ENCODE measurements around the gene CDKN1C.

CDKN1C gene

DNA sequence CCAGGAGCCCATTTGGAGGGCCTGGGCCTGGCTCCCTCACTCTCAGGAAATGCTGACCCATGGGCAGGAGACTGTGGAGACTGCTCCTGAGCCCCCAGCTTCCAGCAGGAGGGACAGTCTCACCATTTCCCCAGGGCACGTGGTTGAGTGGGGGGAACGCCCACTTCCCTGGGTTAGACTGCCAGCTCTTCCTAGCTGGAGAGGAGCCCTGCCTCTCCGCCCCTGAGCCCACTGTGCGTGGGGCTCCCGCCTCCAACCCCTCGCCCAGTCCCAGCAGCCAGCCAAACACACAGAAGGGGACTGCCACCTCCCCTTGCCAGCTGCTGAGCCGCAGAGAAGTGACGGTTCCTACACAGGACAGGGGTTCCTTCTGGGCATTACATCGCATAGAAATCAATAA, 37.1 kb downstream of the CDKN1C start:
- no peak for DNase-seq (ENCODE audit: low read depth)
- TF ChIP-seq, protein P1, sequence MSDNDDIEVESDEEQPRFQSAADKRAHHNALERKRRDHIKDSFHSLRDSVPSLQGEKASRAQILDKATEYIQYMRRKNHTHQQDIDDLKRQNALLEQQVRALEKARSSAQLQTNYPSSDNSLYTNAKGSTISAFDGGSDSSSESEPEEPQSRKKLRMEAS (IDR thresholded peaks at IDR 0.05; ENCODE audit: low read depth, low read length) = no peak
- TF ChIP-seq MYC (IDR thresholded peaks at IDR 0.05; ENCODE audit: low read depth, low read length) (no peak), POLR2A (IDR thresholded peaks at IDR 0.05; ENCODE audit: extremely low read depth, insufficient read length) (no peak)
- TF ChIP-seq, protein P2, sequence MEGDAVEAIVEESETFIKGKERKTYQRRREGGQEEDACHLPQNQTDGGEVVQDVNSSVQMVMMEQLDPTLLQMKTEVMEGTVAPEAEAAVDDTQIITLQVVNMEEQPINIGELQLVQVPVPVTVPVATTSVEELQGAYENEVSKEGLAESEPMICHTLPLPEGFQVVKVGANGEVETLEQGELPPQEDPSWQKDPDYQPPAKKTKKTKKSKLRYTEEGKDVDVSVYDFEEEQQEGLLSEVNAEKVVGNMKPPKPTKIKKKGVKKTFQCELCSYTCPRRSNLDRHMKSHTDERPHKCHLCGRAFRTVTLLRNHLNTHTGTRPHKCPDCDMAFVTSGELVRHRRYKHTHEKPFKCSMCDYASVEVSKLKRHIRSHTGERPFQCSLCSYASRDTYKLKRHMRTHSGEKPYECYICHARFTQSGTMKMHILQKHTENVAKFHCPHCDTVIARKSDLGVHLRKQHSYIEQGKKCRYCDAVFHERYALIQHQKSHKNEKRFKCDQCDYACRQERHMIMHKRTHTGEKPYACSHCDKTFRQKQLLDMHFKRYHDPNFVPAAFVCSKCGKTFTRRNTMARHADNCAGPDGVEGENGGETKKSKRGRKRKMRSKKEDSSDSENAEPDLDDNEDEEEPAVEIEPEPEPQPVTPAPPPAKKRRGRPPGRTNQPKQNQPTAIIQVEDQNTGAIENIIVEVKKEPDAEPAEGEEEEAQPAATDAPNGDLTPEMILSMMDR (IDR thresholded peaks at IDR 0.05; ENCODE audit: low read depth, low read length) = no peak
- no peak overlapping the region for H3K4me3 ChIP-seq (ENCODE audit: low read depth, low read length)

DNA sequence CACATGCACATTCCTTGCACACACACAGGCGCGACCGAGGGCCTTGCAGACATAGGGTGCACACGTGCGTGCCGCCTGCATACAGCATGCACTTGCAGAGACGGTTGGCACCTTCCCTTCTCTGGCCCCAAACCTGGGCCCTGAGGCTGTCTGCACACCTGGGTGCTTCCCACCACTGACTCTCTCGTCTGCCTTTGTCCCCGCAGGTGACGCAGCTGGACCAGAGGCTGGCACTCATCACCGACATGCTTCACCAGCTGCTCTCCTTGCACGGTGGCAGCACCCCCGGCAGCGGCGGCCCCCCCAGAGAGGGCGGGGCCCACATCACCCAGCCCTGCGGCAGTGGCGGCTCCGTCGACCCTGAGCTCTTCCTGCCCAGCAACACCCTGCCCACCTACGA, 38.0 kb downstream of the CDKN1C start:
- DNase-seq (ENCODE audit: low read depth) = no peak
- TF ChIP-seq MYC (IDR thresholded peaks at IDR 0.05; ENCODE audit: low read depth, low read length) = no peak
- TF ChIP-seq, protein P1 (IDR thresholded peaks at IDR 0.05; ENCODE audit: low read depth, low read length) = no peak
- no peak for TF ChIP-seq POLR2A (IDR thresholded peaks at IDR 0.05; ENCODE audit: extremely low read depth, insufficient read length)
- TF ChIP-seq, protein P2 (IDR thresholded peaks at IDR 0.05; ENCODE audit: low read depth, low read length) = no peak
- no peak overlapping the region for H3K4me3 ChIP-seq (ENCODE audit: low read depth, low read length)

DNA sequence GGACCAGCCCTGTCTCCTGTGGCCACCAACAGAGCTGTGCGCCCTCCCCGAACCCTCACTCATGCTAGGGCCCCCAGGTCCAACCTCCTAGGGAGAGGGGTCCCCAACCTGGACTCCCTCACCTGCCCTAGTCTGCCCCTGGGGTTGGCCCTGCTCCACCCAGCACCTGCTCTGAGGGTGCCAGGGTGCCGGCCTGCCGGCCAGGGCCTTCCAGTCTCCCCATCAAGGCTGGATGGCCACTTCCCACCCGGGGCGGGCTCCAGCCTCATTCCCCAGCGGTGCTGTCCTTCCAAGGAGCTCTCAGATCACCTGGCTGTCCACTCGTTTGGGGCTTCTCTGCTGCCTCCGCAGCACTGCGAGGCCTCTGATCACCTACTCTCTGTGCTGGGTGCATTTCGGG, 39.1 kb downstream of the CDKN1C start:
- TF ChIP-seq, protein P2 (IDR thresholded peaks at IDR 0.05; ENCODE audit: low read depth, low read length) = no peak
- TF ChIP-seq POLR2A (IDR thresholded peaks at IDR 0.05; ENCODE audit: extremely low read depth, insufficient read length) (no peak), MYC (IDR thresholded peaks at IDR 0.05; ENCODE audit: low read depth, low read length) (no peak)
- TF ChIP-seq, protein P1 (IDR thresholded peaks at IDR 0.05; ENCODE audit: low read depth, low read length) = no peak

DNA sequence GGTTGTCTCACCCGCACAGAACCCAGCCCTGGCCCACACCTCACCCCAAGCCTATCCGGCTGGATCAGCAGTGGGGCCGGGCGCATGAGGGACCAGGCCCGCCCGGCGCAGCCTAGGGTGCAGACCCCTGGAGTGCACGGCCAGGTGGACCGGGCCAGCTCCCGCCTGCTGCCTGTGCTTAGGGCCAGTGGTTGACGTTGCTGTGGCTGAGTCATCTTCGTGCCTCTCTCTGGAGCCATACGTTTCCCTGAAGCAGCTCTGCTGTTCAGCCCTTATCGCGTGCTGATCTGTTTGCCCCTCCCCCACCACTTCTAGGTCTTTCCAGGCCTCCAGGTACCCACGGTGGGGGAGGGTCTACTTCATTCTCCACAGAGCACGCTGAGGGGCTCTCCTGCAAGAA, 39.5 kb downstream of the CDKN1C start:
- peak; percentile 37 for DNase-seq (ENCODE audit: low read depth)
- H3K4me3 ChIP-seq (ENCODE audit: low read depth, low read length) = no peak overlapping the region
- TF ChIP-seq, protein P1 (IDR thresholded peaks at IDR 0.05; ENCODE audit: low read depth, low read length) = no peak
- TF ChIP-seq MYC (IDR thresholded peaks at IDR 0.05; ENCODE audit: low read depth, low read length) (no peak), POLR2A (IDR thresholded peaks at IDR 0.05; ENCODE audit: extremely low read depth, insufficient read length) (no peak)
- TF ChIP-seq, protein P2 (IDR thresholded peaks at IDR 0.05; ENCODE audit: low read depth, low read length) = no peak

More for the DNA sequence above, 39.1 kb downstream of the CDKN1C start:
- no peak overlapping the region for H3K4me3 ChIP-seq (ENCODE audit: low read depth, low read length)
- DNase-seq (ENCODE audit: low read depth) = no peak

DNA sequence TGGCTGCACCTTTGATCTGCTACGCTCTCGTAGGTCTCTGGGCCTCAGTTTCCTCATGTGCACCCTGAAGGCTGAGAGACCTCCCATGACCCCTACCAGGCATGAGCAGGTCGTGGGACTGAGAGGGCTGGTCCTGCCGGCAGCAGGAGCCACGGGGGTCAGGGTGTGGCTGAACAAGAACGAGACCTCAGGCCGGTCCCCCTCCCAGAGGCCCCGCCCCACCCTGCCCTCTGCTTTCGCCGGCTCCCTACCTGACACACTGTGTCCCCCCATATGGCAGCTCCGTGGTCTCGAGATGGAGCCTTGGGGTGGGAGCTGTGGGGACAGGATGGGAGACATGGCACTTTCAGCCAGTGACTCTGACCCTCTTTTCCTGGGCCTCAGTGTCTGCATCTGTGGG, 40.6 kb downstream of the CDKN1C start:
- H3K4me3 ChIP-seq (ENCODE audit: low read depth, low read length) = no peak overlapping the region
- TF ChIP-seq MYC (IDR thresholded peaks at IDR 0.05; ENCODE audit: low read depth, low read length) = no peak
- TF ChIP-seq, protein P2 (IDR thresholded peaks at IDR 0.05; ENCODE audit: low read depth, low read length) = no peak
- TF ChIP-seq, protein P1 (IDR thresholded peaks at IDR 0.05; ENCODE audit: low read depth, low read length) = no peak
- no peak for DNase-seq (ENCODE audit: low read depth)
